GM12892 (cell line): ENCODE measurements around the gene GCLC.

Source experiments
- POLR2A ChIP-seq: IDR thresholded peaks from 2 replicates; pipeline ENCODE4 v1.6.1; 2011; ENCODE audit warnings: low read depth, low read length, control low read depth
- POLR2AphosphoS5 ChIP-seq: IDR thresholded peaks from 2 replicates; pipeline ENCODE4 v1.6.1; 2011; ENCODE audit warnings: low read depth, low read length, control low read depth
- TAF1 ChIP-seq: IDR thresholded peaks from 2 replicates; pipeline ENCODE4 v1.6.1; 2011; ENCODE audit warnings: low read depth, mild to moderate bottlenecking, control low read depth, low read length, borderline replicate concordance

DNA sequence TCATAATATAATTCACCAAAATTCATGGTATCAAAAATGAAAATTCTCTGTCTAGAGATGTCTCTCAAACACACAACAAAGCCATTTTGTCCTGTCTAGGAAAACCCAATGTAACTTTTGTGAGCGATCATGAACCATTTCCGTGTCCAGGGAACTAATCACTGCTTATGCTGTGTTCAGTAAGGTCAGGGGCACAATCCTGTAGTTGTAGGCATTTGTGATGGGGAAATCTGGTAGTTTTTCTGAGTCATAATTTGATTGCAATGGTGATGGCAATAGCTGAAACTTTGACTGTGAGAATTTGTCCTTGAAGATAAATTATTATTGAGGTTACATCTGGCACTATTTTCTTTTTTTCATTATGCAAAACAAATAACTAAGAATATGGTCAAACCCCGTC lies 21.0 kb upstream of the GCLC start:
- no peak for TF ChIP-seq POLR2A
- no peak for TF ChIP-seq POLR2AphosphoS5
- TF ChIP-seq TAF1: no peak
